Activated T-helper 1 cell treated with anti-CD3 and anti-CD28 coated beads, Interleukin-12 subunit alpha, Interleukin-12 subunit beta, Interleukin-2, Interleukin-4 antibody, amounts not matched to agents 30 ng/mL and 10 ng/mL and 1 ng/mL, durations not matched to agents 14 hours and 24 hours and 36 hours (primary cell): ENCODE data around the gene ESR2. TPM values are rescaled to one million over a fixed set of nuclear protein-coding genes. Genes with fewer than 3 reads are reported as not detected.
"Not testable (repeated sequence)": the region's sequence is repeated elsewhere in the genome, so short reads cannot be mapped to it uniquely, and the experiment has no call there.

Experiments used
- DNase-seq: peaks from one replicate; pipeline ENCODE4 v3.0.0; 2021; ENCODE audit warnings: low spot score
- H3K27ac Mint-ChIP-seq: one replicate; pipeline ENCODE4 v1.8.0; 2021; ENCODE audit warnings: mild to moderate bottlenecking, mixed read lengths
- H3K27me3 Mint-ChIP-seq: one replicate; pipeline ENCODE4 v1.8.0; 2022; ENCODE audit warnings: mild to moderate bottlenecking, moderate library complexity, mixed read lengths; ENCODE audit not compliant: insufficient read depth
- H3K36me3 Mint-ChIP-seq: one replicate; pipeline ENCODE4 v1.8.0; 2021; ENCODE audit warnings: low read depth, mixed read lengths
- H3K4me1 Mint-ChIP-seq: one replicate; pipeline ENCODE4 v1.8.0; 2021; ENCODE audit warnings: low read depth, mixed read lengths
- H3K4me3 Mint-ChIP-seq: one replicate; pipeline ENCODE4 v1.8.0; 2021; ENCODE audit warnings: mild to moderate bottlenecking, moderate library complexity, mixed read lengths
- H3K9me3 Mint-ChIP-seq: one replicate; pipeline ENCODE4 v1.8.0; 2021; ENCODE audit warnings: mixed read lengths
- intact Hi-C: fragments of 100-400 bp; cut with micrococcal nuclease; formaldehyde crosslinking; loops from one replicate; pipeline ENCODE4 v1.15.1; 2024
- total RNA-seq: library from RNA; stranded (reverse); gene quantifications from 2 replicates; pipeline ENCODE4 v1.2.3, GENCODE V29; 2022

The ESR2 gene
- total RNA-seq, 1 donor from 2014 or later = 0.10 TPM

DNA sequence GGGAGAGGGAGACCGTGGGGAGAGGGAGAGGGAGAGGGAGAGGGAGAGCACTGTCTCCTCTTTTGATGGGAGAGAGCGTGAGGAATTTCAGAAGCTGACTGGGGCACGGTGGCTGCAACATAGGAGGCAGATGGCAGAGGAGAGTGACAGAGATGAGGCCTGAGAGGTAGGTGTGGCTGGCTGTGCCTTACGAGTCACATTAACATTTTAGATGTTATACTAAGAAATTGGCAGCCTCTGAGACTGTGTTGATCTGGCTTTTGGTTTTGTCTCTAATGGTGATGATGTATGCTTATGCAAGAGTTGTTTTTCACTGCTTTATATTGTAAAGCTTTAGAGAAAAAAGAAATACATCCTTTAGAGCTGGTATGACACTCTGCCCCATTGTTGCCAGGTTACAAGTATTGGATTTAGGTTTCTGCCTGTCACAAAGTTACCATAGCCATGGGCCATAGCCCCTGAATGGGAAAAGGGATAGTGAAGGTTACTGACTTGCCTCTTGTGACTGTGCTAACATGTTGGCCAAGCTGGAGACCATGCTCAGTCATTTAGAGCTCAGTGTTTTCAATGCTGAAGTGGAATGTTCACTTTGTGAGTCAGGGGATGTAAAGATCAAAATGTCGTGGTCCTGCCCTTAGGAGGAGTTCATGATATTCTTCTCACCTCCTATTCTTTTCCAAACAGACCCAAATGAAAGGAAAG, 255.2 kb downstream of the ESR2 start:
- Mint-ChIP-seq H3K4me1 (no peaks in the 10 kb centered on the region), H3K27ac (no peak overlapping the region), H3K27me3 (no peaks in the 10 kb centered on the region), H3K36me3 (peaks cover 31% of the 10 kb centered on the region), H3K4me3 (no peak overlapping the region), H3K9me3 (peaks cover 11% of the 10 kb centered on the region)
- no peak for DNase-seq
- intact Hi-C loops = no loop called here

DNA sequence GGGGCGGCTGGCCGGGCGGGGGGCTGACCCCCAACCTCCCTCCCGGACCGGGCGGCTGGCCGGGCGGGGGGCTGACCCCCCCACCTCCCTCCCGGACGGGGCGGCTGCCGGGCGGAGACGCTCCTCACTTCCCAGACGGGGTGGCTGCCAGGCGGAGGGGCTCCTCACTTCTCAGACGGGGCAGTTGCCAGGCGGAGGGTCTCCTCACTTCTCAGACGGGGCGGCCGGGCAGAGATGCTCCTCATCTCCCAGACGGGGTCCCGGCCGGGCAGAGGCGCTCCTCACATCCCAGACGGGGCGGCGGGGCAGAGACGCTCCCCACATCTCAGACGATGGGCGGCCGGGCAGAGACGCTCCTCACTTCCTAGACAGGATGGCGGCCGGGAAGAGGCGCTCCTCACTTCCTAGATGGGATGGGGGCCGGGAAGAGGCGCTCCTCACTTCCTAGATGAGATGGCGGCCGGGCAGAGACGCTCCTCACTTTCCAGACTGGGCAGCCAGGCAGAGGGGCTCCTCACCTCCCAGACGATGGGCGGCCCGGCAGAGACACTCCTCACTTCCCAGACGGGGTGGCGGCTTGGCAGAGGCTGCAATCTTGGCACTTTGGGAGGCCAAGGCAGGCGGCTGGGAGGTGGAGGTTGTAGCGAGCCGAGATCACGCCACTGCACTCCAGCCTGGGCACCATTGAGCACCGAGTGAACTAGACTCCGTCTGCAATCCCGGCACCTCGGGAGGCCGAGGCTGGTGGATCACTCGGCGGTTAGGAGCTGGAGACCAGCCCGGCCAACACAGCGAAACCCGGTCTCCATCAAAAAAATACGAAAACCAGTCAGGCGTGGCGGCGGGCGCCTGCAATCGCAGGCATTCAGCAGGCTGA, 256.1 kb downstream of the ESR2 start:
- DNase-seq, intact Hi-C loops, H3K4me1 Mint-ChIP-seq, H3K27me3 Mint-ChIP-seq, H3K4me3 Mint-ChIP-seq, H3K27ac Mint-ChIP-seq: not testable (repeated sequence)
- Mint-ChIP-seq H3K9me3 (peaks cover 11% of the 10 kb centered on the region), H3K36me3 (peaks cover 30% of the 10 kb centered on the region)

DNA sequence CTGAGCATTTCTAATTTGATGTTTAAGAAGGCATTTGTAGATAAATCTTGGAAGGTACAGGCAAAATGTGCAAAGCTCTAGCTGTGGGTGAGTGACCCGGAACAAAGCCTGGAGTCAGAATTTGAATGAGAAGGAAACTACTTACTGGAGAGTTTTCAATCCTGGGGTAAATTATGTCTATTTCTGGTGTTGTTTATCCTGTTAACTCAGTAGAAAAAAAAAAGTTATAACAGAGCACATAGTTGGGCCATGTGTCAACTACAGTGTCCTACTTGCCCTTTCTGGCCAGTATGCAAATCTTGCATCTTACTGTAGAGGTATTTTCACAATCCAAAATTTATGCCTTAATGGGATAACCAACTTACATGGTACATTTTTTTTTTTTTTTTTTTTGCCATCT, 259.0 kb downstream of the ESR2 start:
- H3K4me1 Mint-ChIP-seq = no peaks in the 10 kb centered on the region
- H3K9me3 Mint-ChIP-seq = no peaks in the 10 kb centered on the region
- H3K27ac Mint-ChIP-seq = no peak overlapping the region
- no peak for DNase-seq
- no peaks in the 10 kb centered on the region for H3K27me3 Mint-ChIP-seq
- peaks cover 29% of the 10 kb centered on the region for H3K36me3 Mint-ChIP-seq
- H3K4me3 Mint-ChIP-seq = no peak overlapping the region
- intact Hi-C loops = no loop called here

Other genes starting within 250 kb of the ESR2 start
- 241 and 244 TPM in 2 replicates for gene MTHFD1, start 94.0 kb upstream of the ESR2 start, total RNA-seq
- gene AKAP5, start 171.1 kb upstream of the ESR2 start, total RNA-seq = 1.1 and 1.5 TPM in 2 replicates
- 18.6 and 19.6 TPM in 2 replicates for gene ZBTB25, start 209.5 kb upstream of the ESR2 start, total RNA-seq
- 41.2 and 46.8 TPM in 2 replicates for gene ZBTB1, start 210.4 kb upstream of the ESR2 start, total RNA-seq
- gene HSPA2, start 246.4 kb upstream of the ESR2 start, total RNA-seq = 11.2 and 11.6 TPM in 2 replicates